Stomach (tissue), 4 donors: ENCODE data around the gene STRIP2.
"Not testable (repeated sequence)": the region's sequence is repeated elsewhere in the genome, so short reads cannot be mapped to it uniquely, and the experiment has no call there.

Experiments
- POLR2A ChIP-seq, 4 donors: fragments of 450-650 bp; IDR thresholded peaks; one replicate each; pipeline ENCODE4 v1.6.1; 2016; ENCODE audit warnings: antibody characterized with exemption in 4 of 4, control low read depth in 2 of 4, mild to moderate bottlenecking in 1 of 4, moderate library complexity in 1 of 4
- POLR2AphosphoS5 ChIP-seq, 3 donors: sonication (generic); formaldehyde crosslinking; IDR thresholded peaks; one replicate each; pipeline ENCODE4 v1.6.1; 2016; ENCODE audit warnings: antibody characterized with exemption in 3 of 3
- TF ChIP-seq, protein P1 (sequence below), 7 experiments: fragments of 450-650 bp in 4 of 7; fragments of 200-600 bp in 3 of 7; sonication (generic) in 3 of 7; IDR thresholded peaks; one replicate each; pipeline ENCODE4 v1.5.1; 2016 to 2019; ENCODE audit warnings: antibody characterized with exemption in 7 of 7, control low read depth in 2 of 7, mild to moderate bottlenecking in 1 of 7

DNA sequence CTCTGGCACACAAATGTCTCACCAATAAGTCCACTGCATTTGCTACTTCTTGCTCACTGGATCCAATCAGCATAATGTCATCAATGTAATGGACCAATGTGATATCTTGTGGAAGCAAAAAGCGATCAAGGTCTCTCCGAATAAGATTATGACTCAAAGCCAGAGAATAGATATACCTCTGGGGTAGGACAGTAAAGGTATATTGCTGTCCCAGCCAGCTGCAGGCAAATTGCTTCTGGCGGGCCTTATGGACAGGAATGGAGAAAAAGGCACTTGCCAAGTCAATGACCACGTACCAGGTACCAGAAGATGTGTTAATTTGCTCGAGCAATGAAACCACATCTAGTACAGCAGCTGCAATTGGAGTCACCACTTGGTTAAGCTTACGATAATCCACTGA is 13.2 kb downstream of the STRIP2 start:
- TF ChIP-seq, protein P1, sequence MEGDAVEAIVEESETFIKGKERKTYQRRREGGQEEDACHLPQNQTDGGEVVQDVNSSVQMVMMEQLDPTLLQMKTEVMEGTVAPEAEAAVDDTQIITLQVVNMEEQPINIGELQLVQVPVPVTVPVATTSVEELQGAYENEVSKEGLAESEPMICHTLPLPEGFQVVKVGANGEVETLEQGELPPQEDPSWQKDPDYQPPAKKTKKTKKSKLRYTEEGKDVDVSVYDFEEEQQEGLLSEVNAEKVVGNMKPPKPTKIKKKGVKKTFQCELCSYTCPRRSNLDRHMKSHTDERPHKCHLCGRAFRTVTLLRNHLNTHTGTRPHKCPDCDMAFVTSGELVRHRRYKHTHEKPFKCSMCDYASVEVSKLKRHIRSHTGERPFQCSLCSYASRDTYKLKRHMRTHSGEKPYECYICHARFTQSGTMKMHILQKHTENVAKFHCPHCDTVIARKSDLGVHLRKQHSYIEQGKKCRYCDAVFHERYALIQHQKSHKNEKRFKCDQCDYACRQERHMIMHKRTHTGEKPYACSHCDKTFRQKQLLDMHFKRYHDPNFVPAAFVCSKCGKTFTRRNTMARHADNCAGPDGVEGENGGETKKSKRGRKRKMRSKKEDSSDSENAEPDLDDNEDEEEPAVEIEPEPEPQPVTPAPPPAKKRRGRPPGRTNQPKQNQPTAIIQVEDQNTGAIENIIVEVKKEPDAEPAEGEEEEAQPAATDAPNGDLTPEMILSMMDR (IDR thresholded peaks at IDR 0.05), result not testable (repeated sequence)
- not testable (repeated sequence) for TF ChIP-seq POLR2AphosphoS5, POLR2A (IDR thresholded peaks at IDR 0.05)
